Retinal pigment epithelial cell (primary cell): Measurements from ENCODE around the gene MYL5.

Experiments used
- DNase-seq: peaks from one replicate; pipeline ENCODE4 v3.0.0-alpha.2; 2010; ENCODE audit warnings: low read depth
- H3K4me3 ChIP-seq: 2 replicates; pipeline ENCODE4 v1.5.1; 2011; ENCODE audit warnings: mild to moderate bottlenecking, low read length, control low read depth, moderate library complexity
- TF ChIP-seq, protein P1 (sequence below): conservative IDR thresholded peaks from 2 replicates; pipeline ENCODE4 v1.5.1; 2011; ENCODE audit warnings: low read depth, low read length, control low read depth, inconsistent platforms

MYL5 gene

DNA sequence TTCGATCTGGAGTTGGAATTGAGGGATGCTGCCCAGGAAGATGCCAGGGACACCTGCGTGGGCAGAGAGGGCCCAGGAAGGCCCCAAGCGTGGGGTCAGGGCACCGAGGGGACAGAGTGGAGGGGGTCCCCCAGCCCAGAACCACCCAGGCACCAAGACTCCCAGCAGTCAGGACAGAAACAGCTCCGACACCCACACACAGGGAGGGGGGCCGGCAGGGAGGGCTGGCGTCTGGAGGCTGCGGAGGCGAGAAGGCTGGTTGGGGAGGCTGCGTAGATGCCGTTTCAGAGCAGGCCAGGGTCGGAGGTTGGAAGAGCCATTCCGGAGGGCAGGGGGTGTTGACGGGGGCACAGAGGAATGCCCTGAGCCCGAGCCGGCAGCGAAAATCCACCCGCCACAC, 23.9 kb upstream of the MYL5 start:
- DNase-seq: no peak
- TF ChIP-seq, protein P1, sequence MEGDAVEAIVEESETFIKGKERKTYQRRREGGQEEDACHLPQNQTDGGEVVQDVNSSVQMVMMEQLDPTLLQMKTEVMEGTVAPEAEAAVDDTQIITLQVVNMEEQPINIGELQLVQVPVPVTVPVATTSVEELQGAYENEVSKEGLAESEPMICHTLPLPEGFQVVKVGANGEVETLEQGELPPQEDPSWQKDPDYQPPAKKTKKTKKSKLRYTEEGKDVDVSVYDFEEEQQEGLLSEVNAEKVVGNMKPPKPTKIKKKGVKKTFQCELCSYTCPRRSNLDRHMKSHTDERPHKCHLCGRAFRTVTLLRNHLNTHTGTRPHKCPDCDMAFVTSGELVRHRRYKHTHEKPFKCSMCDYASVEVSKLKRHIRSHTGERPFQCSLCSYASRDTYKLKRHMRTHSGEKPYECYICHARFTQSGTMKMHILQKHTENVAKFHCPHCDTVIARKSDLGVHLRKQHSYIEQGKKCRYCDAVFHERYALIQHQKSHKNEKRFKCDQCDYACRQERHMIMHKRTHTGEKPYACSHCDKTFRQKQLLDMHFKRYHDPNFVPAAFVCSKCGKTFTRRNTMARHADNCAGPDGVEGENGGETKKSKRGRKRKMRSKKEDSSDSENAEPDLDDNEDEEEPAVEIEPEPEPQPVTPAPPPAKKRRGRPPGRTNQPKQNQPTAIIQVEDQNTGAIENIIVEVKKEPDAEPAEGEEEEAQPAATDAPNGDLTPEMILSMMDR: no peak
- no peak overlapping the region for H3K4me3 ChIP-seq

DNA sequence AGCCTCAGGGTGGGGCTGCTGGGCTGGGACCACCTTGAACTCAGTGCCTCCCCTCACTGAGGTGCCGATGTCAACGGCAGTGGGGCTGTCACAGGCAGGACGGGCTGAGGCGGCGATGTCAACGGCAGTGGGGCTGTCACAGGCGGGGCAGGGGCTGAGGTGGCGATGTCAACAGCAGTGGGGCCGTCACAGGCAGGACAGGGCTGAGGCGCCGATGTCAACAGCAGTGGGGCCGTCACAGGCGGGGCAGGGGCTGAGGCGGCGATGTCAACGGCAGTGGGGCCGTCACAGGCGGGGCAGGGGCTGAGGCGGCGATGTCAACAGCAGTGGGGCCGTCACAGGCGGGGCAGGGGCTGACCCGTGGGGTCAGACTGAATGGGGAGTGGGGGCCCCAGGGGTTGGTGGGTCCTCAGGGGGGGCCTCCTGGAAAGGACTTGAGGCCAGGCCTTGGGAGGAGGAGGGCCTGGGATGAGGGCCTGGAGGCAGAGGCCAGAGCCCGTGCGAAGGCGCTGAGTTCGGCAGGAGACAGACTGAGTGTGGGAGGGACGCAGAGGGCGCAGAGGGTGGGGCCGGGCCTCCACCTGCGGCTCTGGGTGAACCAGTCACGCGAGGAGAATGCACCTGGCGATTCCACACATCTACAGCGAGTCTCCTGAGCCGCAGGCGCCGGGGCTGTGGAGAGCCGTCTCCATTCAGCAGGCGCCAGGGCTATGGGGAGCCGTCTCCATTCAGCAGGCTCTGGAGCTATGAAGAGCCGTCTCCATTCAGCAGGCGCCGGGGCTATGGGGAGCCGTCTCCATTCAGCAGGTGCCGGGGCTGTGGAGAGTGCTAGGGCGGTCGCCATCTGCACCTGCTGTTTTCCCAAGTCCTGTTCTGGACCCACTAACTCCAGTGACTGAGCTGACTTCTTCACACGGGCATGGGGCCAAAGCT, 23.1 kb upstream of the MYL5 start:
- TF ChIP-seq, protein P1: no peak
- no peak overlapping the region for H3K4me3 ChIP-seq
- DNase-seq: no peak

DNA sequence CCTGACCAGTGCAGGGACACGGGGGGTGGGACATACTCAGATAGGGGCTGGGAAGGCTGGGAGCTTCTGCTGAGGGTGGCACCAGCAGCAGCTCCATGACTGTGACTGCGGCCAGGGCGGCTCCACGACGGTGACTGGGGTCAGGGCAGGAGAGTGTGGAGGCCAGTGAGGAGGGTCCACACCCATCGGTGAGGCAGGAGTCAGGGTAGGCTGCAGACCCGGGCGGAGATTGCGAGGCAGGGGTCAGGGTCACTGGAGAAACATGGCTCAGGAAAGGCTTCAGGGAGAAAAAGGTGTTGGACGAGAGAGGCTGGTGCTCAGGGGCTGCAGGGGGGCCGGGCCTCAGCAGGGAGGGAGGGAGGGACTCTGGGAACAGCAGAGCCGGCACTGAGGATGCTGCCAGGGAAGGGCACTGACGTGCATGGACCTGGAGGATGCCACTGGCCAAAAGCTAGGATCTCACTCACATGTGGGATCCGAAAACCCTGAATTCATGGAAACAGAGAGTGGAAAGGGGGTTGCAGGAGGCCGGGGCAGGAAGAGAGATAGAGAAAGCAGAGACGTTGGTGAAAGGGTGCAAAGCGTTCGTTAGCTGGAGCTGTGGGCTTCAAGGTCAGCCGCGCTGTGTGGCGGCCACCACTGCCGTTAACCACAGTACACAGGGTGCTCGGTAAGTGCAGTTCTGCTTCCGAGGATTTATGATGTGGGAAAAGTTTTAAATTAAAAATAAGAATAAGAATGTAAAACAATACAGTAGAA, 22.3 kb upstream of the MYL5 start:
- TF ChIP-seq, protein P1: no peak
- DNase-seq: no peak
- H3K4me3 ChIP-seq: no peak overlapping the region

DNA sequence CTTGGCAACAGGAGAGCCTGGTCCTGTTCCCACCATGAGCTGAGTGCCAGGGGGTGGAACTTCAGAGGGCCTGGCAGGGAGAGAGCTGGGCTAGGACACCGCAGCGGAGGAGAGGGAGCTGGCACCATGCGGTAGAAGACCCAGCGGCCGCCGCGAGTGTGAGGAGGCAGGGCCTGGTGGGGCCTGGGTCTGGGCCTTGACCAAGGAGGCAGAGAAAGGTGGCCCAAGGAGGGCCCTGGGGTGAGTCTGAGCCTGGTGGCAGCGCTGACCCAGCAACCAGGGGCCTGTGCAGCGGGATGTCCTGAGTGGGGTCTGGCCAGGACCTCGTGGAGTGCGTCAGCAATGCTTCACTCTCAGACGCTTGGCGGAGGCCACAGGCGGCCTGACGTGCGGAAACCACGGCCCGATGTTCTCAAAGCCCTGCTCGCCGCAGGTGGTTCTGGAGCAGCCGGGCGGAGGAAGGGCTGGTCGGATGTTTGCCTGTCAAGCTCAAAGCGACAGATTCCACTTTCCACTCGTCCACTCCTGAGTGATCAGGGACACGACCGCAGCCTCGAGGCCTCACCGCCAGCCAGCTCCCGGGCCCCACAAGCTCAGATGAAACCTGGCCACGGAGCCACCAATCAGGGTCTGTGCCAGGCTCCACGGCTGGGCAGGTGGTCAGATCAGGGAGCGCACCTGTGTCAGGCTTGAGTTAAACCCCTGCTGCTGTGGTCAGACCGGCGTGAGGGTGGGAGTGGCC, 21.1 kb upstream of the MYL5 start:
- no peak overlapping the region for H3K4me3 ChIP-seq
- DNase-seq: no peak
- TF ChIP-seq, protein P1: no peak

DNA sequence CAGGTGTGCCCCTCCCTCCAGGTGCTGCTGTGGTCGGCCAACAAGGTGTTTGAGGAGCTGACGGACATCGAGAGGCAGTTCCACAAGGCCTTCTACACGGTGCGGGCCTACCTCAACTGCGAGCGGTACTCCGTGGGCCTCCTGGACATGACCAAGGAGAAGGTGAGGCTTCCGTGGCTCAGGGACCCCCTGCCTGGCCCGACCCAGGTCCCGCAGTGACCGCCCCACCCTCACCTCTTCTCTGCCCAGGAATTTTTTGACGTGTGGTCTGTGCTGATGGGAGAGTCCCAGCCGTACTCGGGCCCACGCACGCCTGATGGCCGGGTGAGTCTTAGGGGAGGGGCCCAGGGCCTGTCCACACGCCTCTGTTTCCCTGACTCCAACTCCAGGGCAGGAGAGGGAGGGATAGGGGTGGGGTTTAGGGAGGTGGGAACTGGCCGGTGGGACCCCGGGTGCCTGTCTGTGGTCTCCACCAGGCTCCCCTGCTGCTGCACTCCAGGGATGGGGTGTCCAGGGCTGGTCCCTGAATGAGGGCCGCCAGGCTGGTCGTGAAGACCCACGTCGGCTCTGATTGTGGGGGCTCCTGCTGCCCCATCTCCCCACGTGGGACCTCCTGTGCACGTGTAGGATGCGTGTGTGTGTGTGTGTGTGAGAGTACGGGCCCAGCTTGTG, 20.4 kb upstream of the MYL5 start:
- no peak overlapping the region for H3K4me3 ChIP-seq
- DNase-seq: no peak
- TF ChIP-seq, protein P1: no peak

DNA sequence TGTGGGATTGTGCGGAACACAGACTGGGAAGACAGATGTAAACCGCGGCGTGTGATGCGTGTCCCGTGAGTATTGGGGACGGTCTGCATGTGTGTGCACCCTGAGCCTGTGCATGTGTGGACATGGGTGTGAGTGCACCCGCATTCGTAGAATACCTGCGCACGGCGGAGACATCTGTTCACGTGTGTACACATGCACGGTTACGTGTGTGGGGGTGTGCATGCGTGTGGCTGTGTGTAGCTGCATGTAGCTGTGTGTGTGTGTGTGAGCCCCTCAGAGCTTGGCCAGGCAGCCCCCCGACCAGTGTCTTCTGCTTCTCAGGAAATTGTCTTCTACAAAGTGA, 19.9 kb upstream of the MYL5 start:
- H3K4me3 ChIP-seq: no peak overlapping the region
- DNase-seq: no peak
- TF ChIP-seq, protein P1: no peak
